Ovary (tissue), 3 donors: ENCODE measurements around the gene DOCK10.

ENCODE experiments used
- CTCF ChIP-seq, 3 donors: fragments of 450-650 bp in 2 of 3; fragments of 200-600 bp in 1 of 3; IDR thresholded peaks; one replicate each; pipeline versions ENCODE4 v1.5.1 to v1.8.0; 2016 to 2022; ENCODE audit warnings: antibody characterized with exemption in 3 of 3, mild to moderate bottlenecking in 1 of 3
- EP300 ChIP-seq: sonication (generic); formaldehyde crosslinking; IDR thresholded peaks from one replicate; pipeline ENCODE4 v1.6.1; 2017; ENCODE audit warnings: antibody characterized with exemption
- POLR2A ChIP-seq: fragments of 450-650 bp; IDR thresholded peaks from one replicate; pipeline ENCODE4 v1.6.1; 2017; ENCODE audit warnings: antibody characterized with exemption, mild to moderate bottlenecking, moderate library complexity
- donor health status: DM: no; HTN: no; CAD: no.

DNA sequence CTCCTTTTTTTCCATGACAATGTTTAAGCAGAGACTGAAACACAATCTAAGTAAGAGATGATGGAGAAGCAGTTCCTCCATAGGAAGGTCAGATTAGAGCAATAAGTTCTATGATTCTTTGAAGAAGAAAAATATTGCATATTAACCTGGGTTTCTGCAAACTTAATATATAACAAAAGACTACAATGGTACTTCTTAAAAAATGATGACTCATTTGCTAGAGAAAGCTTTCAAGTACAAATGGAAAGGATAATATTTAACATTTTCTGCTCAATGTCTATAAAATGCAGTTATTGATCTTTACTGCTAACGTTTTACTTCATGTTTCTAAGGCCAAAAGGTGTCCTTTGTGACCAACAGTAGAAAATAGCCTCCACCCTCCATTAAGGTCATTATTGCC lies 158.6 kb downstream of the DOCK10 start:
- TF ChIP-seq POLR2A (no peak), CTCF (IDR thresholded peaks at IDR 0.05) (no peak), EP300 (no peak)
